ENCODE results near the gene XRCC6. TPM values are rescaled to one million over a fixed set of nuclear protein-coding genes. Genes with fewer than 3 reads are reported as not detected.

XRCC6 gene
- total and polyA plus RNA-seq, 2 of the 4 experiments (the other 2 are of a cell fraction), result 202 to 401 TPM

DNA sequence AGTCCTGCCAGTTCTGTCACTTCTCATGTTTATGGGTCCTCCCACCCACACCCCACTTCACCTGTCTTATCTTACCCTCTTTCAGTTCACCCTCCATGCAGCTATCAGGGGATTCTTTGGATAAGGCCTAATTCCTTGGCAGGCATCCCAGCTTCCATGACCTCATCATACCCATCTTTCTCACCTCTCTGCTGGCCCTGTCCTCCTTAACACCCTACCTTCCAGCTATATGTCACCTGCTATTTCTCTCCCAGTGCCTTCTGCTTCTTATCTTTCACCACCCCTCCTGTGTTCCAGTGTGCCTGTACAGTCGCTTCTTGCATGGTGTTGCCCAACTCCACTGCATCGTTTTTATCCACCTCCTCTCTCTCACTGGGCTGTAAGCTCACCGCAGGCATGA is 39.3 kb downstream of the XRCC6 start:
- Histone ChIP-seq H2BK120ac (ENCODE audit: low read depth, low read length) (no peak overlapping the region), H2AK9ac (replicated peaks; ENCODE audit: low read depth, low read length, poor library complexity) (no peak overlapping the region), H2BK5ac (ENCODE audit: low read depth, low read length, poor library complexity, severe bottlenecking) (no peak overlapping the region), H3K9ac (ENCODE audit: low read depth, low read length) (no peak overlapping the region), H3K4me3 (ENCODE audit: insufficient read depth, low read depth, low read length) (no peak overlapping the region), H3K56ac (ENCODE audit: extremely low read depth, insufficient read depth, low read length) (no peak overlapping the region), H4K5ac (ENCODE audit: low read depth, low read length) (no peak overlapping the region), H4K8ac (ENCODE audit: low read depth in 2 of 2, low read length in 2 of 2) (no peak overlapping the region), H3K14ac (replicated peaks; ENCODE audit: low read depth, low read length) (no peak overlapping the region), H3K4ac (ENCODE audit: low read depth, low read length) (no peak overlapping the region), H3K4me2 (ENCODE audit: low read depth, low read length) (no peak overlapping the region), H2AK5ac (ENCODE audit: low read depth, low read length) (no peak overlapping the region), H3K79me1 (ENCODE audit: low read depth in 1 of 2, low read length in 2 of 2) (peaks cover 8 to 41% of the 10 kb centered on the region in 2 experiments), H3K18ac (ENCODE audit: low read depth, low read length) (no peak overlapping the region), H2BK15ac (ENCODE audit: low read depth, low read length) (no peak overlapping the region), H2AFZ (replicated peaks; ENCODE audit: low read length, poor library complexity) (no peak overlapping the region), H3K27me3 (ENCODE audit: control insufficient read depth, insufficient read depth, low read length) (no peaks in the 10 kb centered on the region), H3K23ac (ENCODE audit: low read depth, low read length) (no peak overlapping the region), H3K4me1 (ENCODE audit: control insufficient read depth, insufficient read depth, low read length) (0 out of 2 replicates have a peak, but pooled peaks cover 1% of the 10 kb centered on the region), H2BK20ac (ENCODE audit: low read depth, low read length) (no peak overlapping the region), H3K36me3 (ENCODE audit: control insufficient read depth, insufficient read depth, low read length) (peaks cover 49% of the 10 kb centered on the region), H4K20me1 (ENCODE audit: insufficient read depth, low read length) (peaks cover 10% of the 10 kb centered on the region; the same call in 1 of the 2 replicates), H3K9me1 (ENCODE audit: insufficient read depth, low read length) (0 out of 2 replicates have a peak, but pooled peaks cover 7% of the 10 kb centered on the region), H3K27ac (ENCODE audit: insufficient read depth, low read length) (no peak overlapping the region), H3K9me3 (ENCODE audit: control insufficient read depth, insufficient read depth, low read length) (no peaks in the 10 kb centered on the region), H4K91ac (ENCODE audit: insufficient read depth, low read depth, low read length) (no peak overlapping the region)
- in situ Hi-C loops (cut with MboI; ENCODE audit: low sequenced_read_pairs), result no loop called here
- ChIA-PET CTCF (no interaction called here), POLR2A (ENCODE audit: unreplicated experiment) (no interaction called here)
- 78% methylated on average over 3 of the region's 3 CpGs; no CpG with 5 or more reads in 1 of the 2 experiments for WGBS, 2 experiments (ENCODE audit: extremely low coverage in 2 of 2, insufficient read length in 1 of 2)
- ATAC-seq (ENCODE audit: low read depth) (no peak), DNase-seq (peak; percentile 12)
- intact Hi-C loops (cut with micrococcal nuclease), result no loop called here
- no TSS peak for BruUV-seq (replicated peaks)
- TF ChIP-seq, protein P1, sequence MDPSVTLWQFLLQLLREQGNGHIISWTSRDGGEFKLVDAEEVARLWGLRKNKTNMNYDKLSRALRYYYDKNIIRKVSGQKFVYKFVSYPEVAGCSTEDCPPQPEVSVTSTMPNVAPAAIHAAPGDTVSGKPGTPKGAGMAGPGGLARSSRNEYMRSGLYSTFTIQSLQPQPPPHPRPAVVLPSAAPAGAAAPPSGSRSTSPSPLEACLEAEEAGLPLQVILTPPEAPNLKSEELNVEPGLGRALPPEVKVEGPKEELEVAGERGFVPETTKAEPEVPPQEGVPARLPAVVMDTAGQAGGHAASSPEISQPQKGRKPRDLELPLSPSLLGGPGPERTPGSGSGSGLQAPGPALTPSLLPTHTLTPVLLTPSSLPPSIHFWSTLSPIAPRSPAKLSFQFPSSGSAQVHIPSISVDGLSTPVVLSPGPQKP (IDR thresholded peaks at IDR 0.05; ENCODE audit: borderline replicate concordance, low read depth, low read length), result no peak
- TF ChIP-seq CHD1 (IDR thresholded peaks at IDR 0.05; ENCODE audit: low read depth, low read length) (no peak), SMC3 (IDR thresholded peaks at IDR 0.05; ENCODE audit: low read depth, low read length) (no peak)
- dilution Hi-C loops (cut with HindIII; ENCODE audit: low sequenced_read_pairs, unreplicated experiment), result no loop called here
